SKM-1 (cell line): ENCODE data around the gene DENND6B.
A peak's percentile ranks its signal among the peaks of the same experiment; 100 is the strongest.

Source experiments
- DNase-seq: peaks from one replicate; lab custom pipeline; 2025; ENCODE audit not compliant: unreplicated experiment; lab: John Stamatoyannopoulos, UW

The DENND6B gene

DNA sequence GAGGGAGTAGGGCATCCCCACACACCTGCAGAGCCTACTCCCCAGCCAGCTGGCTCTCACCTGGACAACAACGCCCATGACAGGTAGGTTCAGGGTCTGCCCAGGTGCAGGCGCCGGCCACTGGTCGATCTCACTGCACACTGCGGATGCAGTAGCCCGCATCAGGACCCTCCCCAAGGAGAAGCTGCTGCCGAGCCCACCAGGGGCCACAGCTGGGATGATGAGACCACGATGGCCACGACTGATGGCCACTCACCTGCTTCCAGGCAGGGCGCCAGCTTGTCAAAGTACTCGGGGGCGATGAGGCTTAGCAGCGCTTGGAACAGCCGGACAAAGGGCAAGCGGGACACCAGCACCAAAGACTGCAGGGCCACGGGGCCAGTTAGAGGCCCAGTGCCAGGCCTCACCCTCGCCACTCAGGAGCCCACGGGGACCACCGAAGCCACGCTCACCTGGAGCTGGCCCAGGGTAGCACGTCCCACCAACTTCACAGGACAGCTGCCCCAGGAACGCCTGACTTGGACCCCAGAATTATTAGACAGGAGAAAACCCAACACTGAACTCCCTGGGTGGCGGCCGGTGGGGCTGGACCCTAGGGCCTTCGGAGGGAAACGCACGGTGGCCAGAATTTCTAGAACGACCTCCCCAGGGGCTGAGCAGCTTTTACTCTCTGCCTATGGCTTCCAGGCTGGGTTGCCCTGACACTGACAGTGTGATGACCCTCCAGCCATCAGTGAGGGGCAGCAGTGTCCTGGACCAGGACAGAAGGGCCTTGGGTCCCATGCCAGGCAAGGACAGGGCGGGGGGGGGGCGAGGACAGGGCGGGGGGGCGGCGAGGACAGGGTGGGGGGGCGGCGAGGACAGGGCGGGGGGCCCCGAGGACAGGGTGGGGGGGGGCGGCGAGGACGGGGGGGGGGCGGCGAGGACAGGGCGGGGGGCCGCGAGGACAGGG, 10.4 kb downstream of the DENND6B start:
- DNase-seq: no peak

DNA sequence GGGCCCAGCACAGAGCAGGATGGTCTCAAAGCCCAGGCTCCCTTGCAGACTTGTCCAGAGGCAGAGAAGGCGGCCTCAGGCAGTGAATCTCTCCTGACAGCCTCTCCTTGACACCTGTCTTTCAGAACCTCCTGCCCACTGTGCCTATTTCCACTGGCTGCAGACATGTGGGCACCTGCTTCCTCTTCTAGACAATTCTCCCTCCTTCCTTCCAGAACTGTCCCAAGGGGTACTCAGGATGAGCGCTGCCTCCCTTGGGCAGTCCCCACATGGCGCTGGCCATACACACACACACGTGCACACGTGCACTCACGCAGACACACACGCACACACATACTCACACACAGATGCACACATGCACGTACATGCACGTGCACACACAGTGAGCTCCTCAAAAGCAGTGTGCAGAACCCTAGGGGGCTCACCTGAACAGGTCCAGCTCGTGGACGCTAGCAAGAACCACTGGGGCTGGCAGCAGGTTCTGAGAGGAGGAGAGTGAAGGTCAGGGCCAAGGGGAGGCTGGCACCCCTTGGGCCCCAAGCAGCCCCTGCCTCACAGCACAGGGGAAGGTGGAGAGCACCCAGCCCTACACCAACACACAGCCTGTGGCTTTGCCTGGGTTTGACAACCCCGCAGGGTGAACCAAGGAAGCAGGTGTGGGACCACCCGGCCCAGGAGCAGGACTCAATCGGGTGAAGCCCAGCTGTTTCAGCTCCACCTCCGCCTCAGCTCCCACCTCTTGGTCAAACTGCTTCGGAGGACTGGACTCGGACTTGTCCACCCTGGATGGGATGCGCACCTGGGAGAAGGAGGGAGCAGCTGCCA, 11.3 kb downstream of the DENND6B start:
- DNase-seq: no peak

DNA sequence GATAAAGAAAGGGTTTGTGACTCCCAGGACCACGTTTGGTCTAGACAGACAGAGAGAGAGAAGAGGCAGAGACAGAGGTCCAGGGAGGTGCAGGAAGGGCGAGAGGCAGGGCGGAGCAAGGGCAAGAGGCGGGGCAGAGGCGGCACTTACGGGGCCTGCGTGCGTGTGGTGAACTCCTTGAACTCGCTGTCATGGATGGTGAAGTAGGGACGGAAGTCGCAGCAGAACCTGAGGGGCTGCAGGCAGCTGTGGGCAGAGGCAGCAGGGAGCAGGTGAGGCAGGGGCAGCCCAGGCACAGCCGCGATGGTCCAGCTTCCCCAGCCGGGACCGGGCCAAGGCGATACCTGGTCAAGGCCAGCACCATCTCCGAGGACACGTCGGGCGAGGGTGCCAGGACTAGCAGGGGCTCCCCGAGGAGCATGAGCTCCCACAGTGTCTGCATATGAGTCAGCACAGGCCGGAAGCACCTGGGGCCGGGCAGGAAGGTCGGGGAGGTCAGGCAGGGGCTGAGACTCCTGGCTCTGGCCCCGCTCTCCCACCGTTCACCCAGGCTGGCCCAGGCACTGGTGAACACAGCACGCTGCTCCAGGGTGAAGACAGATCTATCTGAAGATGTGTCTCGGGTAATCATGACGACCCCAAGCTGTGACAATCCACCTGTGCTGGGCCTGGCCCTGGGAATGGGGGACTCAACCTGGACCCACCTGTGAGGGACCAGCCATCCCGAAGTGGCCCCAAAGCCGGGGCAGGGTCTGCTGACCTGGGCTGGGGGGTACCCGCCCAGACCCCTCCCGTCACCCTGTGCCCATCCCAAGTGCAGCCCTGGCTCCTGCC, 12.1 kb downstream of the DENND6B start:
- DNase-seq: peak; percentile 80

DNA sequence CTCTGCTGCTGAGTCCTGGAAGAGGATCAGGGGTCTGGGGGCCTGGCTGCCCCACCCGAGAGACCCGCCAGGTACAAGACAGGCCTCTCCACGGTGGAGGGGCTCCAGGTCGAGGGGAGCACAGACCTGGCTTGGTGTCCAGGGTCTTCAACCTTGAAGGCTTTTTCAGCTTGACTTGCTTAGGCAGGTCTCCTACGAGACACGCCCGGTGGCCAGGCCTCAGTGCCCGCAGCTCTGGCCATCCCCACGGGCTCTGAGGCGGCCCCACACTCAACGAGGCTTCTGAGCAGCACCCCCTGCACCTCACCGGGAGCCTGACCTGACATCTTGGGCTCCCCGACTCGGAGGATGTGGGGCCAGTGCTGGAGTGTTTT, 12.7 kb downstream of the DENND6B start:
- DNase-seq: no peak

DNA sequence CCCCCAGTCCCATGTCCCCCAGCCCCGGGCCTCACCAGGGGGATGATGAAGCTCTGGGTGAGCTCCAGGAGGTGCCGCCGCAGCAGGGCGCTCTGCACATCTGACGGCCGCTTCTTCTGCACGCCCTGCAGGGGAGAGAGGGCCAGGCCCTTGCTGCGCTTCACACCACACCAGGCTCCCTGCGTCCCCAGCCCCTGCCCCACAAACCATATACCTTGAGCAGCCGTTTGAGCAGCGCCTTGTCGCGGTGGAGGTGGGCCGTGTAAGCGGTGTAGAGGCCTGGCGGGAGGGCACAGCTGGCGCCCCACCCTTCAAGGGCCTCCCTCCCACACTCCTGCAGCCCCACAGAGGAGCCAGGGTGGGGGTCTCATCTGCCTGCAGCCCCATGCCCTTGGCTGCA, 13.2 kb downstream of the DENND6B start:
- DNase-seq: no peak

DNA sequence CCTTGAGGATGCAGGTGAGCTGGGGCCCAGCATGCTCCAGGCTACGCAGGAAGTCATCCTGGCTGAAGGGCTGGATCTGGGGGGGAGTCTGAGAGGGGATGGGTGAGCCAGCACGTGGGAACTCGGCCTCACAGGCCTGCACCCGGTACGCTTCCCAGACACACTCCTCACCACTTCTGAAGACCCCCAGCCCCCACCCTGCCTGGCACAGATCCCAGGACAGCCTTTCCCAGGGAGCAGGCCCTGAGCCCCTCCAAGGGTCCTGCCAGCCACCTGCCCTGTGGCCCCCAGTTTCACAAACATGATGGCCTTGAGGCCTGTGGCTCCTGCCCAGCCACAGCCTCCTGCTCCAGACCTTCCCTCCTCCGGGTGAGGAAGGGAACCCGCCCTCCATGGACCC, 13.8 kb downstream of the DENND6B start:
- DNase-seq: no peak

DNA sequence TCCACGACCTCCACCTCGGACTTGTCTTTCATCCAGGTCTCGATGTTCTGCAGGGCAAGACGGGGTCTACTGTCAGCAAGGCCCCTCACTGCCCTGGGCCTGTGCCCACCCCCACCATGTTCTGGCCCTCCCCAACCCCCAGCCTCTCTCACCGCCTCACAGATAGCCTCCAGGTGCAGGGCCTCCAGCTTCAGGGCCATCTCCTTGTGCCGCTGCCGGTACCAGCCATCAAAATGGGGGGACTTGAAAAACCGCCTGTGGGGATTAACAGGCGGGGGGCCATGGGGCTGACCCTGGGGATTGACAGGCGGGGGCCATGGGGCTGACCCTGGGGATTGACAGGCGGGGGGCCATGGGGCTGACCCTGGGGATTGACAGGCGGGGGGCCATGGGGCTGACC, 14.4 kb downstream of the DENND6B start:
- no peak for DNase-seq

DNA sequence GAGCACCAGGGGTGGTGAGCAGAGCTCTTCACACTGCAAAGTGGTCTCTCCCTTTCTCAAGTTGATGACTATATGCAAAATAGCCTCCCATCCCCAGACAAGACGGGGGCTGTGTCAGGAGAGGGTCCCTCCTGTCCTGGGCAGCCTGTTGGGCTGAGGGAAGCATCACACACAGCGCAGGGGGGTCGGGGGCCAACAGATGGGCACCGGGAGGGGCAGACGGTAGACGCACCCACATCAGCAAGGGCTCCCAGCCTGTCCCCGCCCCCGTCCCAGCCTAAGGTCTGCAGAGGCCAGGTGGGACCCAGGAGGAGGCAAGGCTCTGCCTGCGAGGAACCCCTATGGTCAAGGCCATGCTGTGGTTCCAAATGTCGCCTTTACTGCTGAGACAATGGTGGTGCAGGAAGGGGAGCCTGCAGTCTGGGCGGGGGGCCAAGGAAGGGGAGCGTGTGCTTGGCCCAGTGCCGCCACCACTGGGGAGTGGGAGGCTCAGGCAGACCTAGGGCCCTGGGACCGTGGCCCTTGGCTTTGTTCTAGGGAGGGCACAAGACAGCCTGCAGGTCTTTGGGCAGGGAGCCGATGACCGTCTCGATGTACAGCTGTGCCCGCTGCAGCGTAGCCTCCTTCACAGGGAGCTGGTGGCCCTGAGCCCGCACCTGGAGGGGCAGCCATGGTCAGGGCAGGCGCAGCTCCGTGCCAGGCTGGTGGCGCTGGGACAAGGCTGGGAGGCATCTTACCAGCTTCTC, 15.0 kb downstream of the DENND6B start:
- no peak for DNase-seq

DNA sequence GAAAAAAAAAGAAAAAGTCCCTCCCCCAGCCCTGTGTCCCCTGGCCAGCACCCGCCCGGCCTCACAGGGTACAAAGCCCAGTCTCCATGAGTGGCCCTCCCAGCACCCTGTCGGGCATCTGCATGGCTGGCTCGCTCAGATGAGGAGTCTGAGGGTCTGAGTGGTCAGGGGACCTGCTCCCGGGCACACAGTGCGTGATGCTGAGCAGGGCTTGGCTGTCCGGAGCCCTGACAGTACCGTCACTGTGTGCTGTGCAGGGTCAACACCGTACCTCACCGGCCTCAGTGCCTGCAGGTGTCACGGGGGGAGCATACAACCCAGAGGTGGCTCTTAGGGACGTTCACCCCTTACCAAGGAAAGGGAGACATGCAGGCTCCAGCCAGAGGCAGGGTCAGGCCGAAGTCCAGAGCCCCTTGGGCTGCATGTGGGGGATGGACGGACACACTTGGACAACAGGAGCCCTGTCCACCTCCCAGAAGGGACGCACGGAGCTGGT, 15.8 kb downstream of the DENND6B start:
- no peak for DNase-seq

DNA sequence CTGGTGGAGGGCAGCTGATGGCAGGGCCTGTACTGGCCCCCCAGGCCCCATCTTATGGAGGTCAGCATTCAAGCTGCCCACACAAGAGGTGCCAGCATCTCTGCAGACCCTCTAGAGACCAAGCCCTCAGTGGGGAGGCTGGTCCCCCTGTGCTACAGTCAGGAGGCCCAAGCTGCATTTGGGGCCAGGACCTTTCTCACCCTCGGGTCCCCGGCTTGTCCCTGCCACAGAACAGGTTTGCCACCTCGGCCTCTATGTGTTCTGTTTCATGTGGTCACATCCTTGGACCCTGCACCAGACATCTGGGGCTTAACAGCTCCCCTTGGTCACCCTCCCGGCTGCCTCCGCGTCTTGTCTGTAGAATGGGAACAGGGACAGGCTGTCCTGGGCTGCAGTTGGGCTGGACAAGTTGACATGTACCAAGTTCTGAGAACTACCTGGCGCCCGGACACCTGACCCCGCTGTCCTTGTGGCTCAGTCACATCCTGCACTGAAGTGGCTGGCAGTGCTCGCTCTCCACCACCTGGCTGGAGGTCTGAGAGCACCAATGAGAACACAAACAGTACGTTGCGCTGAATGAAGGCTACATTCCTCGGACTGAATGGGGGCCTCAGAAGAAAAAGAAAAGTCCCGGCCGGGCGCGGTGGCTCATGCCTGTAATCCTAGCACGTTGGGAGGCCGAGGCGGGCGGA, 16.6 kb downstream of the DENND6B start:
- no peak for DNase-seq

DNA sequence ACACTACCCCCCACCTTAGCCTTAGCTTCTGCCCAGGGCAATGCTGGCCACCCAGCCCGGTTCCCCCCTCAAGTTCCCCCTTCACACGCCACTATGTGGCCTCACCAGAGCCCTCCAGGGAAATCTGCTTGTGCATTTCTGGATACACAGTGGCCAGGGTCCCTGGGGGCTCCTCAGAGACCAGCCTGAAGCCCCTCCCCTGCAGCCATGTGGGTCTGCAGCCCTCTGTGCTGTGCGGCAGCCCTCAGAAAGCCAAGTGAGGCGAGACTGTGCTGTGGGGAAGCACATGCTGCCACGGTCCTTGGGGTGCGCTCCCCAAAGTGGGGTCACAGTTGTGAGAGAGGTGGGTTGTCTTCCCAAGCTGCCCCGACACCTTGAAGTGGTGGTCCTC, 17.2 kb downstream of the DENND6B start:
- DNase-seq: no peak

DNA sequence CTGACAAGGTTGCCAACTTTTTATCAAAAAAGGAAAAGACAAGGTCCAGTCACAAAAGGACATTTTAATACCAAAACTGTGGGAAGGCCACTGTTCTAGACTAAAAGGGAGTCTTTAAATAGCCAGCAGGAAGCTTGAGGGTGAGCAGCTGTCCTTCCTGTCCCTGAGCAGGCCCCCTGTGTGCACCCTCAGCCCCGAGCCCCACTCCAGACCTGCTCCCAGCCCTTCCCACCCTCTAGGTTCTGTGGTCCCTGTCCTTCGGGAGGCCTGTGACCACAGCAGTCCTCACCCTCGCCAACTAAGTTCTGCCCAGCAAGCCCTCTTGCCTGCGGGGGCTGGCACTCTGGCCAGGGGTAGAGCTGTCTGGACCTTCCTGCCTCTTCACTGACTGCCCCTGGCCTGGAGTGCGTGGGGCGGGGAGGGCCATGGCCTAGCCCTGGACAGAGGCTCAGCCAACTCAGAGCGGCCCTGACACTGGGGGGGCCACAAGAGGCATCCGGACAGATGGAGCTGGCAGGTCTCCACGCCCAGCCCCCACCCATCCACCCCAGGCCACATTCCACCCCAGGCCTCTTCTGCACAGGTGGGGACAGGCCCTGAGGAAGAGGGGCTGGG, 17.7 kb downstream of the DENND6B start:
- no peak for DNase-seq

DNA sequence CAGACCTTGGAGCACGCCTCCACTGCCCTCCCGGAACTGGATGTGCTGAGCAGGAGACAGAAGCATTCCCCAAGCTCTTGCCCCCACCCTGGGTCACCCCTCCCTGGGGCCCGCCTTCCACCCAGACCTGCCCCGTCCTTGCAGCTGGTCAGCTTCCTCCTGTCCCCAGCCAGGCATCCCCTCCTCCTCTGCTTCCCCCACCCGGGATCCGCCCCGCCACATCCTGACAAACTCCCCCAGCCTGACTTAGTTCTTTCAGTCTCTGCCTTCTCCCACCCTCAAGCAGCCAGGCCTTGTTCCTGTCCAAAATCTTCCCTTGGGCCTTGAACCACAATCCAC, 18.2 kb downstream of the DENND6B start:
- peak; percentile 66 for DNase-seq

DNA sequence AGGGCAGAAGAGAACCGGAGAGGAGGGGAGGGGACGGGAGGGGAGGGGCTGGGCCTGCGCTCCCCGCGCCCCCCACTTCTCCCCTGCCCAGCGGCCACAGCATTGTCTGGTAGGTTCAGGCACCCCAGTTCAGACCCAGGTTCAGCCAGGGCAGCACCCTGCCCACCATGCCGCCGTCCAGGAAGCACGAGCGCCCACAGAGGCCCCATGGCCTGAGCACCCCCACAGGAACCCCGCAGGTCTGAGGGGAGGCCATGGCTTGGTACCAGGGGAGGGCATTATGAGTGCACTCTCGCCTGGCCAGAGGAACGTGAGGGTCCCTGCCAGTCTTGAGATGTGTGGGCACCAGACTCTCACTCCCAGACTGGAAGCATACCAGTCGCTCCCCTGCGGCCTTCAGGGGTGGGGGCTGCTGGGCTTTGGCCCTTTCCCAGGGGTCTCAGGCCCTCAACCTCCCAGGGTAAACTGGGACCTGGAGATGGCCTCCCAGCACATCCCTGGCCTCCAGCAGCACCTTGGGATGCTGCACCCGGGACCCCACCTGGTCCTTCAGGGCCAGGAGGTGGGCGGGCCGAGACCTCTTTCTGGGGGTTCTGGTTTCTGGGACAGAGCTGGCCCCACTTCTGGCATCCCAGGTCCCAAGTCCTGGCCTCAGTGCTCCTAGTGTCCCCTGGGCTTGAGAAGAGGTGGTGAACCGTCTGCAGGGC, 18.8 kb downstream of the DENND6B start:
- no peak for DNase-seq

DNA sequence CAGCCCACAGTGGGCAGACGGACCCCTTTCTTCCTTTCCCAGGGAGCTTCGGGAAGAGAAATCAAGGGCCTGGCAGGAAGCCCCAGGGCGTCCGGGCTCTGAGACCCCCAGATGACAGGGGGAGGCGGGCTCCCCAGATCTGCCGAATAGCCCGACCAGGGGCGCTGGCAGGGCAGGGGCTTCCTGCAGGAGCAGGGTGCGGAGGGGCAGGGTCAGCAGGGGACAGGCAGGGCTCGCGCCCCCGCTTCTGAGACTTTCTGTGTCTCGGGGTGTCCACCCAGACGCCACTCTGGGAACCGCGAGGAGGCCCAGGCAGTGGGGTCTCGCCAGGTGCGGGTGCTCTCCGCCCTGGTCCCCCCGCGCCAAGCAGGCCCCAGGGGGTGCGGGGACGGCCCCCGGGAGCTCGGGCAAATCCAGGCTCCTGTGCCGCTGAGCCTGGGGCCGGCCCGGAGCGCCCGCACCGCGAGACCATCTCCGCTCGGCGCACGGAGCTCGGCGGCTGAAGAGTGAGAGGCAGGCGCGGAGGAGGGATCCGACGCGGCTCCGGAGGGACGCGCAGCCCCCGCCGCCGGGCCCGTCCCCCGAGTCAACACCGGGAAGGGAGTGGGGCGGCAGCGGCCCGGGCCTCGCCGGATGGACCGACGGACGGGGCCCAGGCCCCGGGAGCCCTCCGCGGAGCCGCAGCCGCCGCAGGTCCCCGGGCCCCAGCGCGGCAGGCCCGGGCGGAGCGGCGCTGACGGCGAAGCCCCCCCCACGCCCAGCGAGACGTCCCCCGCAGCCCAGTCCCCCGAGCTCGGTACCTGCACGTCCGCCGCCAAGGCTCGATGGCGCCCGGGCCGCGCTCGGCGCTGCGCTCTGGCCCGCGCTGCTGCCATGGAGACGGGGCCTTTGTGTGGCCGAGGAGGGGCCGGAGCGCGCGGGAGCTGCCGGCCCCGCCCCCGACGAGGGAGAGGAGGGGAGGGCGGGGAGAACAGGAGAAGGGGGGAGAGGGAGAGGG, 19.8 kb downstream of the DENND6B start, which contains the start of gene PLXNB2:
Gene PLXNB2 (minus strand): TSS at position 894 of the 997 bp plus-strand sequence. CDS start 17,062 bp downstream, outside the sequence.
- peak; percentile 66 for DNase-seq

DNA sequence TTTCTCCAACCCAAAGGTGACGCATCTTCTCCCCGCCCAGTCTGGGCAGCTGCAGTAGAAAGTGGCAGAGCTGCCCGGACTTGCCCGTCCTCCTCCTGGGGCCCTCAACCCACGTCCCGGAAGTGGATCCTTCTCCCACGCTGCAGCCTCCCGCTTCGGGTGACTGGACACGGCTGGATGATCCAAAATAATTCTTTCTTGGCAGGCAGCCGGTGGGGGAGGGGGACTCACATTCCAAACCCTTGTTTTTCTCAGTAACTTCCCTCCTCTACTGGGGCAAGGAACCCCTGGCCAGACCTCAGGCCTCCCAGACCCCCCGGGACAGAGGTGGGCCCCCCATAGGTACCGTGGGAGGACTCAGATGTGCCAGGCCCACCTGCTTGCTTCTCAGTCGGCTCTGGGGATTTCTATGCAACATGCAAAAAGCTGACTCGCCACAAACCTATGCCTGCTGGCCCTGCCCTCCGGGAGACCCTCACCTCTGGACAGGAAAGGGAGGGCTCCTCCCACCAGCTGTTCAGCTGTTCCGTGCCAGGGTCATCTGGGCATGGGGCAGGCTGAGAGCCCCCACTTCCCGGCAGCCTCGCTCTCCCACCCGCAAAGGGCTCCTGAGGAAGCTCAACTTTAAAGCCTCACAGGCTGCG, 20.8 kb downstream of the DENND6B start:
- DNase-seq: peak; percentile 18

DNA sequence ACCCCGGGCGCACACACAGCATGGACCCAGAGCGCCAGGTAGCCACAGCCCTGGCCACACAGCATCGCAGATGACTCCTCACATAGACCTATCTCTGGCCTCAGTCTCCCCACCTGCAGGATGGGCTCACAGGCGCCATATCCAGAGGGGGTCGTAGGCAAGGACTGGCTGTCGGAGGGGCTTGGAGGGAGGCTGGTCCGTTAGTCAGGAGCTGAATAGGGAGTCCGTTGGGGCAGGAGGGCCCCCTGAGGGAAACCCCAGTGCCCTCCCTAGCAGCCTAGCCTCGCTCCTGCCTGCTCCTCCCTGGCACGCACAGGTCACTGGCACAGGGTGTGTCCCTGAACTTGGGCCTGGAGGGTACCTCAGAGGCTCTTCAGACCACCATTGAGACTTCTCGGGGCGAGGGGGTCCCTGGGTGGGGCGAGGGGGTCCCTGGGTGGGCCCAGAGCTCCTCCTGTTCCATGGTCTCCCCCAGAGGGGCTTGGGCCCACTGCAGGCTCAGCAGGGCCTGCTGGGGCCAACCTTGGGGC, 21.4 kb downstream of the DENND6B start:
- no peak for DNase-seq
